DND-41 (cell line): ENCODE measurements around the gene IFI30.

Experiments
- ATAC-seq: fragments of 200-7000 bp; cut with Tn5 transposase; 3 replicates; pipeline ENCODE4 v1.9.1; 2021; ENCODE audit warnings: low read depth; ENCODE audit not compliant: insufficient read depth
- DNase-seq: peaks from one replicate; pipeline ENCODE4 v3.0.0-alpha.2; 2020
- H2AFZ ChIP-seq: 2 replicates; pipeline ENCODE4 v1.6.0; 2012; ENCODE audit warnings: low read depth, low read length
- H3K27ac ChIP-seq: 2 replicates; pipeline ENCODE4 v1.5.1; 2012; ENCODE audit warnings: low read length, inconsistent platforms
- H3K27me3 ChIP-seq: fragments of 200-600 bp; sonication (generic); 2 replicates; pipeline ENCODE4 v1.6.0; 2012; ENCODE audit warnings: low read length, mild to moderate bottlenecking, inconsistent platforms; ENCODE audit not compliant: insufficient read depth, poor library complexity
- H3K36me3 ChIP-seq: 2 replicates; pipeline ENCODE4 v1.5.1; 2012; ENCODE audit warnings: low read length, inconsistent platforms; ENCODE audit not compliant: insufficient read depth
- H3K4me1 ChIP-seq: 2 replicates; pipeline ENCODE4 v1.5.1; 2012; ENCODE audit warnings: mild to moderate bottlenecking, low read length; ENCODE audit not compliant: insufficient read depth
- H3K4me2 ChIP-seq: 2 replicates; pipeline ENCODE4 v1.6.0; 2012; ENCODE audit warnings: mild to moderate bottlenecking, moderate library complexity, low read length, inconsistent platforms; ENCODE audit not compliant: insufficient read depth
- H3K4me3 ChIP-seq, 2 experiments: fragments of 200-600 bp in 1 of 2; shearing (Covaris generic) in 1 of 2; 2 replicates each; pipeline ENCODE4 v1.5.1; 2012 to 2016; ENCODE audit warnings: inconsistent platforms in 2 of 2, low read length in 2 of 2, mild to moderate bottlenecking in 2 of 2, low read depth in 1 of 2, moderate library complexity in 1 of 2
- H3K79me2 ChIP-seq: 2 replicates; pipeline ENCODE4 v1.6.0; 2012; ENCODE audit warnings: low read length, inconsistent platforms; ENCODE audit not compliant: insufficient read depth
- H3K9ac ChIP-seq: 2 replicates; pipeline ENCODE4 v1.6.0; 2012; ENCODE audit warnings: low read depth, mild to moderate bottlenecking, inconsistent platforms, low read length, moderate library complexity
- H3K9me3 ChIP-seq: 2 replicates; pipeline ENCODE4 v1.5.1; 2012; ENCODE audit warnings: low read length, moderate library complexity, mild to moderate bottlenecking, inconsistent platforms; ENCODE audit not compliant: insufficient read depth, severe bottlenecking
- H4K20me1 ChIP-seq: 2 replicates; pipeline ENCODE4 v1.6.0; 2012; ENCODE audit warnings: low read length; ENCODE audit not compliant: insufficient read depth
- EZH2 ChIP-seq: IDR thresholded peaks from 3 replicates; pipeline ENCODE4 v1.6.1; 2012; ENCODE audit warnings: borderline replicate concordance, low read depth, mild to moderate bottlenecking, moderate library complexity, low read length, inconsistent platforms; ENCODE audit not compliant: severe bottlenecking
- TF ChIP-seq, protein P1 (sequence below): IDR thresholded peaks from 2 replicates; pipeline ENCODE4 v1.5.1; 2012; ENCODE audit warnings: borderline replicate concordance, low read length, moderate library complexity, mild to moderate bottlenecking; ENCODE audit not compliant: poor library complexity, severe bottlenecking; ENCODE audit errors: extremely low read depth

The IFI30 gene

DNA sequence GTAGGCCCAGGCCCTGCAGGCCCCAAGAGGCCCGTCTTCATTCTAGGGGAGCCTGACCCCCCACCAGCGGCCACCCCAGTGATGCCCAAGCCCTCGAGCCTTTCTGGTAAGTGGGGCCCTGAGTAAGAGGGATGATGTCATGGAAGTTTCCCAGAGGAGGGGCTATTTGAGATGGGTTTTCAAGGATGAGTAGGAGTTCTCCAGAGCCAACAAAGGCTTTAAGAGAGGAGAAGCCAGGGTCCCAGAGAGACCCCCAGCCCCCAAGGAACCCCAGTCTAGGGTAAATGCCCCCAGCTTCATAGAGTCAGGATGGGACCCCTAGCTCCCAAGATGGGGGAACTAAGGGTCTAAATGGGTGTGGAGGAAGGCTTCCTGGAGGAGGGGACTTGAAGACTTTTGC lies 29.7 kb upstream of the IFI30 start:
- Histone ChIP-seq H3K27me3 (no peaks in the 10 kb centered on the region), H3K4me2 (no peak overlapping the region), H4K20me1 (no peaks in the 10 kb centered on the region), H3K4me3 (no peak overlapping the region), H3K27ac (no peak overlapping the region), H3K4me1 (no peaks in the 10 kb centered on the region), H3K9ac (no peak overlapping the region), H3K9me3 (no peaks in the 10 kb centered on the region), H2AFZ (no peak overlapping the region), H3K36me3 (peaks cover 4% of the 10 kb centered on the region; the same call in 1 of the 2 replicates), H3K79me2 (no peaks in the 10 kb centered on the region)
- DNase-seq (no peak), ATAC-seq (no peak)
- TF ChIP-seq, protein P1, sequence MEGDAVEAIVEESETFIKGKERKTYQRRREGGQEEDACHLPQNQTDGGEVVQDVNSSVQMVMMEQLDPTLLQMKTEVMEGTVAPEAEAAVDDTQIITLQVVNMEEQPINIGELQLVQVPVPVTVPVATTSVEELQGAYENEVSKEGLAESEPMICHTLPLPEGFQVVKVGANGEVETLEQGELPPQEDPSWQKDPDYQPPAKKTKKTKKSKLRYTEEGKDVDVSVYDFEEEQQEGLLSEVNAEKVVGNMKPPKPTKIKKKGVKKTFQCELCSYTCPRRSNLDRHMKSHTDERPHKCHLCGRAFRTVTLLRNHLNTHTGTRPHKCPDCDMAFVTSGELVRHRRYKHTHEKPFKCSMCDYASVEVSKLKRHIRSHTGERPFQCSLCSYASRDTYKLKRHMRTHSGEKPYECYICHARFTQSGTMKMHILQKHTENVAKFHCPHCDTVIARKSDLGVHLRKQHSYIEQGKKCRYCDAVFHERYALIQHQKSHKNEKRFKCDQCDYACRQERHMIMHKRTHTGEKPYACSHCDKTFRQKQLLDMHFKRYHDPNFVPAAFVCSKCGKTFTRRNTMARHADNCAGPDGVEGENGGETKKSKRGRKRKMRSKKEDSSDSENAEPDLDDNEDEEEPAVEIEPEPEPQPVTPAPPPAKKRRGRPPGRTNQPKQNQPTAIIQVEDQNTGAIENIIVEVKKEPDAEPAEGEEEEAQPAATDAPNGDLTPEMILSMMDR, result no peak
- no peak for TF ChIP-seq EZH2

DNA sequence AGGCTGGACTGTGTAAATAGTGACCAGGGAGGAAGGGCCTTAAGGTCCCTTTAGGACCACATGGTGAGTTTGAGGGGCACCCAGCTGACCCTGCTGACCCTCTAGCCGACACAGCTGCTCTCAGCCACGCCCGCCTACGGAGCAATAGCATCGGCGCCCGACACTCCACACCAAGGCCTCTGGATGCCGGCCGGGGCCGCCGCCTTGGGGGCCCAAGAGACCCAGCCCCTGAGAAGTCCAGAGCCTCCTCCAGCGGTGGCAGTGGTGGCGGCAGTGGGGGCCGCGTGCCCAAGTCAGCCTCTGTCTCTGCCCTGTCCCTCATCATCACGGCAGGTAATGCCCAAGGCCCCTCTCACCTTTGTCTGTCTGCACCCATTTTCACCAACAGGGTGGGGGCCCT lies 29.3 kb upstream of the IFI30 start:
- TF ChIP-seq, protein P1, result no peak
- TF ChIP-seq EZH2, result no peak
- no peak for ATAC-seq
- no peak overlapping the region for H3K27ac ChIP-seq
- H3K36me3 ChIP-seq, result peaks cover 4% of the 10 kb centered on the region; the same call in 1 of the 2 replicates
- no peak overlapping the region for H3K9ac ChIP-seq
- H3K79me2 ChIP-seq, result no peaks in the 10 kb centered on the region
- no peak overlapping the region for H3K4me2 ChIP-seq
- no peaks in the 10 kb centered on the region for H3K9me3 ChIP-seq
- no peaks in the 10 kb centered on the region for H3K4me1 ChIP-seq
- DNase-seq, result no peak
- no peak overlapping the region for H3K4me3 ChIP-seq
- H3K27me3 ChIP-seq, result no peaks in the 10 kb centered on the region
- no peaks in the 10 kb centered on the region for H4K20me1 ChIP-seq
- no peak overlapping the region for H2AFZ ChIP-seq

DNA sequence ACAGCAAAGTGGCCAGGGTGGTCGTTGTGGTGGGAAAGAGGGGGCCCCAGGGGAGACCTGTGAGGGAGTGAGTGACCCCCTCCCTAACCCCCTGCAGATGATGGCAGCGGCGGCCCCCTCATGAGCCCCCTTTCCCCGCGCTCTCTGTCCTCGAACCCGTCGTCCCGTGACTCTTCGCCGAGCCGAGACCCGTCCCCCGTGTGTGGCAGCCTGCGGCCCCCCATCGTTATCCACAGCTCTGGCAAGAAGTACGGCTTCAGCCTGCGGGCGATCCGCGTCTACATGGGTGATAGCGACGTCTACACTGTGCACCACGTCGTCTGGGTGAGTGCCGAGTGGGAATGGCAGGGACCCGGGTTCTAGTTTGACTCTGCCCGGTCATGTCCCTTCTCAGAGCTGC lies 28.7 kb upstream of the IFI30 start:
- no peaks in the 10 kb centered on the region for H3K4me1 ChIP-seq
- H3K27ac ChIP-seq, result no peak overlapping the region
- H3K9ac ChIP-seq, result no peak overlapping the region
- H3K27me3 ChIP-seq, result no peaks in the 10 kb centered on the region
- H3K79me2 ChIP-seq, result no peaks in the 10 kb centered on the region
- H3K9me3 ChIP-seq, result no peaks in the 10 kb centered on the region
- no peak for DNase-seq
- H3K4me2 ChIP-seq, result no peak overlapping the region
- peaks cover 4% of the 10 kb centered on the region; the same call in 1 of the 2 replicates for H3K36me3 ChIP-seq
- TF ChIP-seq, protein P1, result no peak
- TF ChIP-seq EZH2, result no peak
- H2AFZ ChIP-seq, result no peak overlapping the region
- no peak for ATAC-seq
- no peak overlapping the region for H3K4me3 ChIP-seq
- H4K20me1 ChIP-seq, result no peaks in the 10 kb centered on the region

DNA sequence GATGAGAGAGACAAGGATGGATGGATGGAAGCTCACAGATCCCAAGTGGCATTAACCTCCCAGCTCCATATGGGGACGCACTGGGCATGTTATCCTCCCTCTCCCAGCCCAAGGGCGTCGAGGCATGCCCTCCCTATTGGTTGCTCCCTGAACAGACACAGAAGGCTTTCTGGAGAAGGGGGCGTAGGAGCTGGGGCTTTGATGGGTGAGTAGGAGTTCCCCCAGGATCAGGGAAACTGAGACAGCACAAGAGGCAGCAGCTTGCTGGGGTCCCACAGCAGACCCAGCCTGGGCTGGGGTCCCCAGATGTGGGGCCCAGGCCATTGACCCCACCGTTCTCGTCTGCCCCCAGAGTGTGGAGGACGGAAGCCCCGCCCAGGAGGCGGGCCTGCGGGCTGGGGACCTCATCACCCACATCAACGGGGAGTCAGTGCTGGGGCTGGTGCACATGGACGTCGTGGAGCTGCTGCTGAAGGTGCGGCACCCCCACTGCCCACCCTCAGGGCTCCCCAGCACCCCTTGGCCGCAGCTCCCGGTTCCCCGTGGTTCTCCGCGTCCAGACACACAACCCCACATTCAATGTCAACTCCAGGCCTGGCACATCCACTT lies 28.1 kb upstream of the IFI30 start:
- Histone ChIP-seq H3K4me1 (no peaks in the 10 kb centered on the region), H3K79me2 (no peaks in the 10 kb centered on the region), H3K27ac (no peak overlapping the region), H3K36me3 (peaks cover 4% of the 10 kb centered on the region; the same call in 1 of the 2 replicates), H3K4me3 (no peak overlapping the region), H3K9me3 (no peaks in the 10 kb centered on the region), H3K9ac (no peak overlapping the region), H3K4me2 (no peak overlapping the region), H2AFZ (no peak overlapping the region), H4K20me1 (no peaks in the 10 kb centered on the region), H3K27me3 (no peaks in the 10 kb centered on the region)
- no peak for TF ChIP-seq EZH2
- TF ChIP-seq, protein P1, result no peak
- no peak for DNase-seq
- ATAC-seq, result no peak
